ENCODE results near the gene GPR141.
"Not testable (repeated sequence)": the region's sequence is repeated elsewhere in the genome, so short reads cannot be mapped to it uniquely, and the experiment has no call there.

The GPR141 gene

DNA sequence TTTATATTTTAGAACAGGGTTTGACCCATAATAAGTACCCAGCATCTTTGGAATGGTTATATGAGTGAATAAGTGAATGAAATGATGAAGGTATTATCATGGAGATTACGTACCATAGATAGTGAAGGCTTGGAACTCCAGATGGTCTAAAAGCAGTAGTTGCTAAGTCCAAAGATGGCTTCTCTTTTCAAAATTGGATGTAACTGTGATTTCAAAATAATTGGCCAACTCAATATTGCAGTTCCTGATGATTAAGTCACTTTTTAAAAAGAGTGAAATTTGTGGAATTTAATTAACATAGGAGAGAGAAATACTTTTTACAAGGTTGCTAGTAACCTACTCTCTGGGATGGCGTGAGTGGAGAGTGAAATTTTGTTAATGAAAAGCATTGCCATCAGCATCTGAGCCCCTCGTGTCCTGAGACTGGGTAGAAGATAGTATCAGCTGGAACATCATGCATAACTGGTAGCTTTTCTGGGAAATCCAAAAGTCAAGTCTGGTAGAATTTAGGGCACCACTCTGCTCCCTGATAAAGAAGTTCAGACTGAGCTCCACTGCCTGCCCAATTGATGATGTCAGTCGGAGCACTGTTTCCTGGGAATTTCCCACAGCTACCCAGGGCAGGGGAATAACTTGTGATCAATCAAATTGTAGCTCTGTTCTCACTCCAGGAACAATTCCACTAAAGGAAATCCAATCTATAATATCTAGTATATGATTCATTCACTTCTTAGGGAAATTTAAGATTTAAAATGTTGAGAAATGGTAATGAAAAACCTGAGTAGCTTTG lies 3.2 kb downstream of the GPR141 start:
- no peak for DNase-seq

GRCh38 chr7:37690206-37690605 lies 6.6 kb downstream of the GPR141 start:
- DNase-seq, result no peak

- no peak for DNase-seq
Observed at GRCh38 chr7:37694208-37695094, 10.9 kb downstream of the GPR141 start.

- DNase-seq, result no peak
Observed at GRCh38 chr7:37698276-37698675, 14.7 kb downstream of the GPR141 start.

GRCh38 chr7:37698782-37699181 lies 15.2 kb downstream of the GPR141 start:
- no peak for DNase-seq

- DNase-seq, result no peak
Observed at GRCh38 chr7:37701769-37702168, 18.2 kb downstream of the GPR141 start.

DNA sequence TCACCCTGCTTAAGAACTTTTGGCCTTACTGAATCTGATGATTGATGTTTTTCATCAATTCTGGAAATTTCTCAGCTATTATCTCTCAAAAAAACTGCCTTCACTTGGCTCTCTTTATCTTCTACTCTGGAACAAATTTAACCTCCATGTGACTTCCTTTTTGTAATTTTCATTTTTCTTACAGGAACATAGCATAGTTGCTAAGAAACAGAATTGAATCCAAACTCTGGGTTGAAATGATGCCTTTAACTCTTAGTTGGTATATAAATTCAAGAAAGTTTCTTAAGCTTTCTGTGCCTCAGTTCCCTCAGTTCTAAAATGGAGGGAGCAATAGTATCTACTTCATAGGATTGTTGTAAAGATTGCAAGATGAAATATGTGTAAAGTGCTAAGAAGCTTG lies 19.8 kb downstream of the GPR141 start:
- DNase-seq, result no peak

DNA sequence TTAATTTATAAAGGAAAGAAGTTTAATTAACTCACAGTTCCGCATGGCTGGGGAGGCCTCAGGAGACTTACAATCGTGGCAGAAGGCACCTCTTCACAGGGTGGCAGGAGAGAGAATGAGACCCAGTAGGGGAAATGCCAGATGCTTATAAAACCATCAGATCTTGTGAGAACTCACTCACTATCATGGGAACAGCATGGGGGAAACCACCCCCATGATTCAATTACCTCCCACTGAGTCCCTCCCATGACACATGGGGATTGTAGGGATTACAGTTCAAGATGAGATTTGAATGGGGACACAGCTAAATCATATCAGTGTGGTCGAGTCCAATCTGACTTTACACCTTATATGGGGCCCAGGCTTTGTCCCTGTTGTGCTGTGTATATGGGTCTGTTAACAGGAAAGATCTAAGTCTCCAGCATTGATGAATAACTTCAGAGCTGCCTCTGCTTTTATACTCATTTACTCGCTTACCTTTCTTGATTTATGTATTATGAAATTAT lies 20.8 kb downstream of the GPR141 start:
- not testable (repeated sequence) for DNase-seq

- DNase-seq, result no peak
Observed at GRCh38 chr7:37705976-37706375, 22.4 kb downstream of the GPR141 start.

- no peak for DNase-seq
Observed at GRCh38 chr7:37706804-37707203, 23.2 kb downstream of the GPR141 start.

DNA sequence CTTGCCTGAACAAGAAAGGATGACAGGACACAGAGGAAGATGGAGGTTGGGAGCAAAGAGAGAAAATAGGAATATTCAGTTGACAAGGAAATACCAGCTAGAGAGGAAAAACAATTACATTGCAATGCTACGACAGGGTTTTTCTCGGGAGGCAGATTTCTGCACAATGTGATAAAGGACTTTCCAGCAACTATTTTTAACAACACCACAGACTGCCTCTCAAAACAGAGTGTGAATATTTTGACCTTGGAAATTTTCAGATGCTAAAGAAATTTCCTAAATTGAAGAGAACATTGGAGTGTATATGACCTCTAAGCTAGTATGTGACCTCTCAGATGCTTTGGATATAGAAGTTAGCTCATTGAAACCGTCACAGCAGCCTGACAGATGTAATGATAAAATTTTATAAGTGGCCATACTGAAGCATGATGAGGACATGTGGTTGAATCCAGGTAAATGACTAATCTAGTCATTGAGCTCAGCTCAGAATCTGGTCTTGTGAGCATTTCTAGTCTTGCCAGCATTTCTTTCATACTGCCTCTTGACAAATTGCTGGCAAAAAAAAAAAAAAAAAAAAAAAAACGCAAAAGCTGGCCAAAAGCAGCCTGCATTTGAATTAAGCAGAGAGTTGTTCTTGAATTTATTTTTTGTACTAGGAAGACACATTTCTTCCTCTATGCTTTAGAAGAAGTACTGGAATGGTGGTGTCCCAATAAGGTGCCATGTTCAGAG lies 24.4 kb downstream of the GPR141 start:
- no peak for DNase-seq

- DNase-seq, result no peak
Observed at GRCh38 chr7:37709631-37710509, 26.3 kb downstream of the GPR141 start.

DNA sequence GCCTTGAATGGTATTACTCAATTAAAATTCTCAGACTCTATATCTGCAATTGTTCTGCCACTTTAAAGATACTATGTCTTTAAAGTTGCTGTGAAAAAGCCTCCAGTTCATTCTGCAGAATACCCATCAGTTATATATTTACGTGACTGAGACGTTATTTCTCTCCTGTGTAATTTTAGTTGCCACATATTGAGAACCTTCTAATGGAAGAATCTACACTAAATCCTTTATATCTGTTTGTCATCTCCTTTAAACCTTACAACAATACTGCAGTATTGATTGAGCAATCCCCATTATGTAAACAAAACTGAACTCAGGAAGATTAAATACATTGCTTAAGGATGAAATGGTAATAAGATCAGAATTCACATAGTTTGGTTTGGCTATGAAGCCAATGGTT lies 30.0 kb downstream of the GPR141 start:
- DNase-seq, result no peak

DNA sequence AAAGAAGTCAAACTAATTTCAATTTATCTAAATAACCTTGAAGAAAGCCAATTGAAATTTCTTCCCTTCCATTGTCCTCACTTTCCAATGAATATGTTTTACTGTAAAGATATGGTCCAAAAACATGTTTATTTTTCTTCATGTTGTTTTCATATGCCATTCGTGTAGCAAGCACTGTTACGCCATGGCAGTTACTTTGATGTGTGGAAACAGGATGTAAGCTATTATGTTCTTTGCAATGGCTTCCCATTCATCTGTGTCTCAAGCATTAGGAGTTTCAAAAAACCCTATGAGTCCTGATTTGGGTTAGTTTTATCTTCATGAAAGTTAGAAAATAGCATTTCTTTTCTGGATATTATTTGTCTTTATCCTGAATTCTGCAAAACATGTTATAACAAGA lies 31.0 kb downstream of the GPR141 start:
- no peak for DNase-seq

- DNase-seq, result no peak
Observed at GRCh38 chr7:37718585-37718984, 35.0 kb downstream of the GPR141 start.

GRCh38 chr7:37719077-37719476 lies 35.5 kb downstream of the GPR141 start:
- no peak for DNase-seq

GRCh38 chr7:37724732-37725131 lies 41.2 kb downstream of the GPR141 start:
- DNase-seq, result no peak

GRCh38 chr7:37726016-37726415 lies 42.5 kb downstream of the GPR141 start:
- no peak for DNase-seq

DNA sequence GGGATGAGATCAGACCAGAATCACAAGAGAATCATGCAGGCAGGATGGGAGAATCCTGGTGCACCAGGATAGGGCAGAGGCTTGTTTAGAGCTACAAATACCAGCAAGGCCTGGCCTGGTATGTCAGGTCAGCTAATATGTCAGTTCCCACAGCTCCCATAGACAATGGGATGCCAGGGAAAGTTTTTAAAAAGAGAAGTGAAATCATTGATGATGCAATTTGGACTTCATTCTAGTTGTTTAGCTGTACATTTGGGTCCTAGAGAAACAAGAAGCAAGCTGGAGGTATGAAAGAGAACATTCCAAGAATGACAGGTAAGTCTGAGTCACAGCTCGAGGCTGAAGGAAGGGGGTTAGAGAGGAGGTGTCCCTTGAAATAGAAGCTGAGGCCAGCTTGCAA lies 45.2 kb downstream of the GPR141 start:
- DNase-seq, result no peak

DNA sequence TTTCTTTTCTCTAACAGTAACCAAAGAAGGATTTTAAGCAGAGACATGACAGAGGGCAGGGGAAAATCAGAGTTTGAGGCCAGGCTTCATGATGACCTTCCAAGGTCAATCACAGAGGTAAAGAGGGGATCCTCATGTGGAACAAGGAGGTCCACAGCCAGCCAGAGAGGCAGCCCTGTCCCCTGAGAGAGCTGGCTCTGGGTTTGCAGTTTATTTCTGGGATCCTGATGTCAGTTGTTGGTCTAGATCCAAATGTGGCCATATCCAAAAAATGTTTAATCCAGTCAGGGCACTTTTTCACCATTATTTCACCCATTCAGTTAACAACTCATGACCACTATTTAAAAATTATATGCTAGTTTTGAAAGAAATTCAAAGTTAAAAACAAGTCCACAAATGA lies 45.6 kb downstream of the GPR141 start:
- no peak for DNase-seq

GRCh38 chr7:37730501-37730900 lies 46.9 kb downstream of the GPR141 start:
- DNase-seq, result no peak

DNA sequence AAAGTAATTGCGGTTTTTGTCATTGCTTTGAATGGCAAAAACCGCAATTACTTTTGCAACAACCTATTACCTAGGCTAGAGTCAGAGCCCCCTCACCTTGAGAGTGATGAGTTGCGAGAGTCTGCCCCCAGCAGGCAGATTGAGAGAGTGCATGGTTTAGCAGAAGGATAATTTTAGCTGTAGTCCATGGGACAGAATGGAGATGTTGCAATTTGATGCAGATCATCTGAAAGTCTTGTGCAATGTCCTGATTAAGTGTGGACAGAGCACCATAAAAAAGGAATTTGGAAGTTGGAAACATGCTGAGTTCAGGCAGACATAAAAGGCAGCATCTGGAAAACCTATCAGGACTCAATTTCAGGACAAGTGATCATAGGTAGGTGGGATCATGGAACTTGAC lies 48.7 kb downstream of the GPR141 start:
- no peak for DNase-seq

Data from NCI-H1694 (cell line).